ENCODE data around the gene TAF3.
"Not testable (repeated sequence)": the region's sequence is repeated elsewhere in the genome, so short reads cannot be mapped to it uniquely, and the experiment has no call there.

Gene TAF3

DNA sequence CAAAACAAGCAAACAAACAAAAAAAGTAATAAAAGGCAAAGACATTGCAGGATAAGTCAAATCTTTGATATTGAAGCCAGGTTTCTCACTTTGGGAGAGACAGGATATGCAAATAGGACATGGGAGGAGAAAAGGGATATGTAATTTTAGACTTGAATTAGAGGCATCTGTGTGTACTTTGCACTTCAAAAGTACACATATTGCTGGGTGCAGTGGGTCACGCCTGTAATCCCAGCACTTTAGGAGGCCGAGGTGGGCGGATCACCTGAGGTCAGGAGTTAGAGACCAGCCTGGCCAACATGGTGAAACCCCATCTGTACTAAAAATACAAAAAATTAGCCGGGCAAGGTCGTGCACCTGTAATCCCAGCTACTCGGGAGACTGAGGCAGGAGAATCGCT, 6.6 kb upstream of the TAF3 start:
- not testable (repeated sequence) for DNase-seq (ENCODE audit: low spot score)

DNA sequence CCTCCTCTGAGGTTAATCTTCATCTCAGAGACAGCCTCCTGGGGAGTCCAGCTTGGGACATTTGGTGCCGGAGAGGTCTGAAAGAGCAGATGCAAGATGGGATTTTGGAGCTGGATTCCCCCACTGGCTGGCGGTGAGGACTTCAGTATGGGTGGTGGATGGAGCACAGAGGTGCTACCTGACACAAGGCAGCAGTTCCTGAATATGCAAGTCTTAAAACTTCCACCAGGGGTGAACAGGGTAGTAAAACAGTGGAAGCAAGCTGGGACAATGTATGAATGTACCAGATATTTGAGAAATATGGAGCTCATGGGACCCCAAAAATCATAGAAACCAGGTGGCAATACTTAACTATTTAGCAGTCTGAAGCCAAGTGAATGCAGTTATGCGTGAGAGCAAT, 4.8 kb upstream of the TAF3 start:
- no peak for DNase-seq (ENCODE audit: low spot score)

DNA sequence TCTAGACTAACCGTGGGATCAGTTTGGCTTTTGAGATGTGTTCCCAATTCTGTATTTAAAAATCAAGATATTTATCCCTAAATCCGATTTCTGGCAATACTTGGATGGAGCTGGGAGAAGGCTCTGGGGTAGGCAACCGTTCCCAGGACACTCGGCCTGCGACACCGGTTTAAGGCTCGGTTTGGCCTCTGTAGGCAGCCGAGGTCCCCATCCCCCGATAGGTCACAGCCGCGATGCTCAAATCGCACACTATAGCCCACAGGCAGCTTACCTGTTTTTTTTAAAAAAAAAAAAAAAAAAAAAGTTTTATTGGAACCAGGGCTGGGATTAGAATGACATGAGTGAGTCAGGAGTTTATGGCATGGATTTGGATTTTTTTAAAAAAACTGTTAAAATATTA, 729 bp upstream of the TAF3 start:
- DNase-seq (ENCODE audit: low spot score), result peak; percentile 6

DNA sequence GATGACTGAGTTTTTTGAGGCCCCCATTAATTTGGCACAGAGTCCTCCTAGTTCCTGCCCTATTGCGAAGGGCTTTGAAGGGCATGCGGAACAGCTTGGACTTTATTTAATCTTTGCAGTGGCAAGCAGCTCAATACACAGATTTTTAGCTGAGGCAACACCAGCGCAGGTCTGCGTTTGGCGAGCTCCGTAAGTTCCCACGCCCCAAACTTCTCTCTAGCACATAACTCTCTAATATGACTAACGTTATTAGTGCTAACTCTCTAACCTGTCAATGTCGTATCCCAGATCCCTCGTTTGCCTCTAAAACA, 366 bp upstream of the TAF3 start:
- DNase-seq (ENCODE audit: low spot score), result no peak

DNA sequence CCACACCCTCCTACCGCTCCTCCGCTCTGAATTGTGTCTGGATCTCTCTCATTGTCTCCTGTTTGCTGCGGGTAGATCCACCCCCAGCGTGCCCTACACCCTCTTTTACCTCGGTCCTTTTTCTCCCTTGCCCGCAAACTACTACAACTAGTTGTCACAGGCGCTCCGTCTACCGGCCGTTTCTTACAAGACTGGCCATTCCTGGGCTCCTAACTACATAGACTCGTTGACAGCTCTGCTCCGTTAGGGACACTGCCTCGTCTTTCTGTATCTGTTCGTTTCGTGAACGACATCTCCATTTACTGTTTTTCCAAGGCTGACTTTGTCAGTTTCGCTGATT, 786 bp downstream of the TAF3 start:
- DNase-seq (ENCODE audit: low spot score), result peak; percentile 53

DNA sequence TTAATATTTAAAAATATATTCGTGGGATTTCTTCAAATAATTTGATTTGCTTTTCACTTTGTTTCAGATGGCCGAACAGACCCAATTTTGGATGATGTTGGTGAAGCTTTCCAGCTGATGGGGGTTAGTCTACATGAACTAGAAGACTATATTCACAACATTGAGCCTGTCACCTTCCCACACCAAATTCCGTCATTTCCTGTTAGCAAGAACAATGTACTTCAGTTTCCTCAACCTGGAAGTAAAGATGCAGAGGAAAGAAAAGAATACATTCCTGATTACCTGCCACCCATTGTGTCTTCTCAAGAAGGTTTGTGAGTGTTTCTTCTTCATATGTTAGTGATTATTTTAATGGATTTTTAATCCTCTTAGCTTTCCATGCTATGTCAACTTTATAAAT, 5.9 kb downstream of the TAF3 start:
- no peak for DNase-seq (ENCODE audit: low spot score)

DNA sequence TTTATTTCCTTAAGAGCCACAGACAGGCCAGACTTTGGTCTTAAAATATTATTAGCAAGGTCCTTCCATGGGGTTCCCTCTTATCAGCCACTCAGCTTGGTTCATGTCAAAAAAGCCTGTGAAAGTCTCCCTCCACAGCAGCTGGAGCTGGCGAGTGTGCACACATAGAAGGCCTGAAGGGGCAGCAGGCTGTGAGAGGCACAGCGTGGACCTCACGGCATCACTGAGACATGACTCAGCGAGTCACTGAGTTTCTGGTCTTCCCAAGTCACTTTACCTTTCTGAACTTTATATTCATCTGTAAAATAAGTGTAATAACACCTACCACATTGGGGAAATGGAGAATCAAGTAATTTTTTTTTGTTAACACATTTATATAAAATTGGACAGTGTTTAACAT, 8.7 kb downstream of the TAF3 start:
- no peak for DNase-seq (ENCODE audit: low spot score)

DNA sequence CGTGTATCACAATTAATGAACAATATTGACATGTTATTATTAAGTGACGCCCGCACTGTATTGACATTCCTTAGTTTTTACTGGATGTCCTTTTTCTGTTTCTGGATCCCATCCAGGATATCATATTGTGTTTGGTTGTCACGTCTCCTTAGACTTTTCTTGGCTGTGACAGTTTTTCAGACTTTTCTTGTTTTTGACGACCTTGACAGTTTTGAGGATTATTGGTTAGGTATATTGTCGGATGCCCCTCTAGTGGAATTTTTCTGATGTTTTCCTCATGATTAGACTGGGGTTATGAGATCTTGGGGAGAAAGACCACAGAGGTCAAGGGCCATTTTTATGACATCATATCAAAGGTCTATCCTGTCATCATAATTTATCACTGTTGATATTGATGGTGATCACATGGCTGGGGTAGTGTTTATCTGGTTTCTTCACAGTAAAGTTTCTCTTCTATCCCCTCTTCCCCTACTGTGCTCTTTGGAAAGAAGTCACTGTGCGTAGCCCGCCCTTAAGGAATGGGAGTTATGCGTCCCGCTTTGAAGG, 11.1 kb downstream of the TAF3 start:
- DNase-seq (ENCODE audit: low spot score), result no peak

DNA sequence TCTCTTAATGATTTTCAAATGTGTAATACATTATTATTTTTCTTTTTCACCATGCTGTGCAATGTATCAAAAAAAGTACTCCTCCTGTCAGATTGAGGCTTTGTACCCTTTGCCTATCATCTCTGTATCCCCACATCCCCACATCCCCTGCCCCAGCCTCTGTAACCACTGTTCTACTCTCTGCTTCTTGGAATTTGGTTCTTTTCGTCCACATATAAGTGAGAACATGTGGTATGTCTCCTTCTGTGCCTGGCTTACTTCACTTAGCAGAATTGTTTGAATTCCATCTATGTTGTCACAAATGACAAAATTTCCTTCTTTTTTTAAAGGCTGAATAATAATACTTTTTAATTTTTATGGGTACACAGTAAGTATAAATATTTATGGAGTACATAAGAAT, 13.8 kb downstream of the TAF3 start:
- no peak for DNase-seq (ENCODE audit: low spot score)

DNA sequence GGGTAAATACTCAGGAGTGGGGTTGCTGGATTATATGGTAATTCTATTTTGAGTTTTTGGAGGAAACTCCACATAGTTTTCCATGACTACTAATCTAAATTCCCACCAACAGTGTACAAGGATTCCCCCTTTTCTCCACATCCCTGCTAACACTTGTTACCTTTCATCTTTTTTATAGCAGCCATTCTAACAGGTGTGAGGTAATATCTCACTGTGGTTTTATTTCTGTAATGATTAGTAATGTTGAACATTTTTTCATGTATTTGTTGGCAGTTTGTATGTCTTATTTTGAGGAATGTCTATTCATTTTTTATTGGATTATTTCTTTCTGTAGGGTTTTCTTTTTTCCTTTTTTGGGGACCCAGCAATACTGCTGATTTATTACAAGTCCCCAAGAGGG, 14.9 kb downstream of the TAF3 start:
- DNase-seq (ENCODE audit: low spot score), result no peak

DNA sequence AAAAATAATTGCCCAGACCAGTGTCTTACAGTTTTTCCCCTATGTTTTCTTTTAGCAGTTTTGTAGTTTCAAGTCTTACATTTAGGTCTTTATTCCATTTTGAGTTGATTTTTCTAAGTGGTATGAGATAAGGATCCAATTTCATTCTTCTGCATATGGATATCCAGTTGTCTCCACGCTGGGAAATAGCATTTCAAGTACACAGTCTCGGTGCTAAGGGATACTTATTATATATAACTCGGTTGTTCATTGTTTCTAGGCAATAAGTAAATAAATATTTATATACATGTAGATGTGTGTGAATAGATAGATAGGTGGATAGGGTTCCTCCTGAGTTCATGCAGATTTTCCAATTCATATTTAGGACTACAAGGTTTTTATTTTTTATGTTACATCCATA, 16.0 kb downstream of the TAF3 start:
- DNase-seq (ENCODE audit: low spot score), result no peak

DNA sequence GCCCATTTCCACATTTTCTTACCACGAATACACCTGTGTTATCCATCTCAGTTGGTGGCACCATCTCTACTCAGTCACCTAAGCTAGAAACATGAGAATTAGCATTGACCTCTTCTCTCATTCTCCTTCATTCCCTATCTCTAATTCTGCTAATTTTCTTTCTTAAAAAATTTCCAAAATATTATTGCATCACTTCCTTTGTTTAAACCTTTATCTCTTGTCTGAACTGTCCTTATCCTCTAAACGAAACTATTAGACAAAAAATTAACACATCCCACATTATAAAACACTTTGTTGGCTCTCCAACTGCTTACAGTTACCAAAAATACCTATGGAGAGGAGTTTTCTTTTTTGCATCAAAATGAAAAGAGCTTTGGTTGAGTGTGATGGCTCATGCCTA, 18.3 kb downstream of the TAF3 start:
- DNase-seq (ENCODE audit: low spot score), result no peak

DNA sequence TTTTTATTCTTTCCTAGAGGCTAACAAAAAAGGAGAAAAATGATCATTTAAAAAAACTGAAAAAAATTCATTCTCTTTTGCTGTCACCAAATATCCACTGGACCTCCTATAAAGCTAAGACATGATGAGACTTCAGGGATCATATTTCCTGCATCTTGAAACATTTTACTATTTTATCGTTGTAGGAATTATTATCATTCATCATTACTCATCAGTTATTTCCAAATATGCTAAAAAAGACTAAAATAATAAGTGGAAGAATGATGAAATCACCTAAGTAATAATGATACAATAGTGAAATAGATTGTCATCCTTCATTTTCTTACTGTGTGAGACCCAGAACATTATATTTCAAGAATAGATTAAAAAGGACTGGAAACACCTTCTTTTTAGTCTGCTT, 28.3 kb downstream of the TAF3 start:
- DNase-seq (ENCODE audit: low spot score), result no peak

DNA sequence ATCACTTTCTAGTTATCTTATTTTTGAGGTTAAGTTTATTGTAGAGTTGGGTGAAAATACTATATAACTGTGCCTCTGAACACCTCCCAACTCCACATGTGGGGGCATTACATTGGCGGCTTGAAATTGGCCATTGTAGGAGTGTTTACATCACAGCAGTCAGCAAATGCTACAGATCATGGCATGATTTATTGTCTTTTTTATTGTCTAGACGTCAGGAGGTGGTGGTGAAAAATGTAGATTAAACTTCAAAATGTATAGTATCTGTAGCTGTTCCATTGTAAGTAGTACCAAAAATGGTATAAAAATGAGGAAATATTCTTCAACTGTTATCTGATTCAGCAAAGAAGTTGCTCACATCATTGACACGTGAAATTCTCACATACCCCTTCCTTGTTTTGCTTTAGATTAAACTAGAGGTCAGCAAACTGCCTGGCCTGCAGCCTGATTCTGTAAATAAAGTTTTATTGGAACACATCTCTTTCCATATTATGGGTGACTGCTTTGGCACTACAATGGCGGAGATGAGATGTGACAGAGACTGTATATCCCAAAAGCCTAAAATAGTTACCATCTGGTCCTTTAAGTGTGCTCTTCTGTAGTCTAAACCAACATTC, 35.0 kb downstream of the TAF3 start:
- DNase-seq (ENCODE audit: low spot score), result no peak

DNA sequence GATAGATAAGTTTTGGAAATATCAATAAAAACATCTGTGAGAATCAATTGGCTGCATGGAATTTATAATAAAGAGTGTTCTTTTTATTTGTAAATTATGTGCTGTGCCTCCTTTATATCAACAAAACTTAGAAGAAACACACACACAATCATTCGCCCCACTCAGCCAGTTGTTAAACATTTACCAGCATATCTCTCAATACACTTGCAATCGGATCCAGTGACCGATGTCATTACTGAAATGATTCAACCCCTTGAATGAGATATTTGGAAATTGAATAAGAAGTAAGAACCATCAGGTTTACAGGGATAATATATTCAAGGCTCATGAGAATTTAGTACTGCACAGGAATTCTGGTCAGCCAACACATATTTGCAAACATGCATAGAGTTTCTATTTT, 35.6 kb downstream of the TAF3 start:
- DNase-seq (ENCODE audit: low spot score), result no peak

DNA sequence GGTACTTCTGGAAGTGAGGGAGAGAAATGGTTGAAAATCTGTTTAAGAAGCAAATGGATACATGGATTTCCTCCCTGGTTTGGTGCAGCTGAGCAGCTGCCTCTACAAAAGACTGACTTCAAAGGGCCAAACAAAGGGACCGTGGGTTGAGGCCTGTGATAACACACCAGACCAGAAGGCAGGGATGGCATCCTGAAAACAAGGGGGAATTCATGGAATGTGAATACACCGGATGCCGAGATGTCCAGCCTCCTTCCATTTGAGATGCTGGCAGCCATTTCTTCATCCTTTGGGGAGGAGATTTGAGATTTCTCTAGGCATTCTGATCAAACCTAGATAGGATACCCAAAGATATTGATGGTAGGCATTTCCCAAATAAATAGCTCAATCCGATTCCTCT, 36.9 kb downstream of the TAF3 start:
- DNase-seq (ENCODE audit: low spot score), result no peak

DNA sequence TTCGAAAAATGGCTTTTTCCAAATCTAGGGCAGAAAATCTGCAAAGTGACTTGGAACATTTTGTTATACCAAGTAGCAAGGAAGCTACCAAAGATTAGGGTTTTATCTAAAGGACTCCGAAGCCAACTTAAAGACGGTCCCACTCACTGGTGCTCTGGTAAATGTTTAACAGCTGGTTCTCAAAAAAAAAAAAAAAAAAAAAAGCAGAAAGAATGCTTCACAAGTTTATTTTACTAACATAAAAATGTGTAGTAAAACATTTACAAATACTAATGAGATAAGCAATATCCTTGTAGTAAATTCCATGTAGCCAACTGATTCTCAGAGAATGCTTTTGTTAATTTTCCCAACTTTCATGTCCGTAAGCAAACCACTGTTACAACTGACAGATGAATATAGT, 38.4 kb downstream of the TAF3 start:
- no peak for DNase-seq (ENCODE audit: low spot score)

DNA sequence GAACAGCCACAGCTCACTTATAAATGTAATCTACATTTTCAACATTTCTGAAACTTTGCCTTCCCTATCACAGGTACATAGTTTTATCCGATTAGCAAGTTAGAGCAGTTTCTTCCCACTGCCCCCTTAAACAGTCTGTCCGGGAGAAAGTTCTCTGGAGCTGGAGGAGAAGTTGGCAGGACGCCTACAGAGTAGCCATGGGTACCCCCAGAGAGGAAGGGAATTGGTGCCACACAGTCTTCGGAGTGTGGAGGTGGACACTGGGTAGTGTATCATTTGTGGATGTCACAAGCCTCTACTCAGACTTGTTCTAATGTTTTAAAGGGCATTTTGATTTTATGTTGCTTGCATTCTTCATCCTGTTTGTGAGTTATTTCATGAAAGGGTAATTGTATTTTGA, 39.0 kb downstream of the TAF3 start:
- DNase-seq (ENCODE audit: low spot score), result no peak

DNA sequence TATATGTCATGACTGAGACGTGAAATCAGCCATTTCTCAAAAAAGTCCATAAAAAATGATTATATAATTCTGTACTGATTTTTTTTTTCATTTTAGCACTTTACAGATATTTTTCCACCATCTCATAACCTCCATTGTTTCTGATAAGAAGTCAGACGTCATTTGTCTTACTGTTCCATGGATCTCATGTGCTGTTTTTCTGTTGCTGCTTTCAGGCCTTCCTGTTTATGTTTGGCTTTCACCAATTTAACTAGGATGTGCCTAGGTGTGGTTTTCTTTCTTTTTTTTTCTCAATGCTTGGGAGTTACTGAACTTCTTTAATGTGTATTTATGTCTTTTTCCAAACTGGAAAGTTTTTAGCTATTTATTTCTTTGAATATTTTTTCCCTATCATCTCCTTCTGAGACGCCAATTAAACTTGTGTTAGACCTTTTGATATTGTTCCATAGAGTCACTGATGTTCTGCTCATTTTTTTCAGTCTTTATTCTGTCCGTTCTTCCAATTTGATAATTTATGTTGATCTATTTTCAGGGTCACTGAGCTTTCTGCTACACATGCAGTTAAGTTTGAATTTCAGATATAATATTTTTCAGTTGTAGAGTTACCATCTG, 43.3 kb downstream of the TAF3 start:
- DNase-seq (ENCODE audit: low spot score), result no peak

DNA sequence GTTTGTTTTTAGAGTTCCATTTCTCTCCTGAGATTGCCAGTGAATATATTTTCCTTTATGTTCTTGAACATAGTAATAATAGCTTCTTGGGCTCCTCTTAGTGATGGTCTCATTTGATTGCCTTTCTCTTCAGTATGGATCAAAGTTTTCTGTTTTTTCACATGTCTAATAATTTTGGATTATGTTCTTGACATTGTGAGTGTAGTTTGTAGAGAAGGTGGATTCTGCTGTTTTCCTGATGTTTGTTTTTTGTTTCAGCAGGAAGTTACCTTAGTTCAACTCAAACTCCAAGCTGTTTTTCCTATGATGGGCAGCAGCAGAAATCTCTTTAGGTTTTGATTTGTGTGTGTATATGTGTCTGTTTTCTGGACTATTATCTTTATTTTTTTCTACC, 43.8 kb downstream of the TAF3 start:
- DNase-seq (ENCODE audit: low spot score), result no peak

DNA sequence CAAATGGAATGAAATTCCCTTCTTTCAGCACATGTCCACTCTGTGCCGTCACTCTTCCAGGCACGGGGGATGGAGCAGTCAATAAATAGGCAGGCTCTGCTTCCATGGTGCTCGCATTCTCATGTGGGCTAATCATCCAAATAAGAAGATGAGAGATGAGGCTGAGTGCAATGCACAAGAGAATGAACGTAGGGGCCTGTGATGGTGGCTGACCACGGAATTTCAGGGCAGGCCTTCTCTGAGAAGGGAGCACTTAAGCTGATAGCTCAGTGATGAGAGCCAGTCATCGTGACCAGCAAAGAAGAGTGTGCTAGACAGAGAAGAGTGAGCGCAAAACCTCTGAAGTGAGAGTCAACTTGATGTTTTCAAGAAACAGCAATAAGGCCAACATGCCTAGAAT, 47.9 kb downstream of the TAF3 start:
- no peak for DNase-seq (ENCODE audit: low spot score)

DNA sequence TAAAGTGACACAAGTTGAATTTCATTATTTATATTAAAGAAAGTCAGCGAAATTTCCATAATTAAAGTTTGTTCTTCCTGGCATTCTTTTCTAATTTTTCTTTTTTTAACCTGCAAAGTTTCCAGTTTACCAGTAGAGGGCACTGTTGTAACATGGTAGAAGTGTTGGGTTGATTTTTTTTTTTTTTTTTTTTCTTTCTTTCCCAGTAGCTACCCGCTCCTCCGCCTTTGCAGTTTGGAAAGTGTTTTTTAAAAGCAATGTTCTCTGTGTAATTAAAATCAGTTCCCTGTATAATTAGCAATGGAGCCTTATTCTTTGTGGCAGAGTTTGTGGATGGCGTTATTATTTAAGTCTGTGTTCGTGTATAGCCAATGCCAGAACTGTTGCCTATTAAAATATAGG, 53.7 kb downstream of the TAF3 start:
- peak; percentile 59 for DNase-seq (ENCODE audit: low spot score)

DNA sequence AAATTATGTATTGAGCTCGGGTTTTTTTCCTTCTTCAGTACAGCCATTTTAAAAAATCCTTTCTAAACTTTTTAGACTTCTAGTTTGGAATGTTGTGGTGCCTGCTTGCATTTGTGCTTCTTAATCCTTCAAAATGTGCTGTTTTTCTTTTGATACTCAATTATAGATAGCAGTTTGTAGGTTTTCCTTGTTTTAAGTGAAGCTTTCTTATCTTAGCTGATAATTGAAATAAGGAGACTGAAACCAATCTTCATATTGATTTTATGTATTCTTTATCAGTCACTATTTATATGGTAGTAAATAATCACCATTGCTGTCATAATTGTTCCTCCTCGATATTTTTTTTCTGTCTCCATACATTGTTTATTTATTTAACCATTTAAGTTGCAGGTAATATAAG, 56.6 kb downstream of the TAF3 start:
- no peak for DNase-seq (ENCODE audit: low spot score)

DNA sequence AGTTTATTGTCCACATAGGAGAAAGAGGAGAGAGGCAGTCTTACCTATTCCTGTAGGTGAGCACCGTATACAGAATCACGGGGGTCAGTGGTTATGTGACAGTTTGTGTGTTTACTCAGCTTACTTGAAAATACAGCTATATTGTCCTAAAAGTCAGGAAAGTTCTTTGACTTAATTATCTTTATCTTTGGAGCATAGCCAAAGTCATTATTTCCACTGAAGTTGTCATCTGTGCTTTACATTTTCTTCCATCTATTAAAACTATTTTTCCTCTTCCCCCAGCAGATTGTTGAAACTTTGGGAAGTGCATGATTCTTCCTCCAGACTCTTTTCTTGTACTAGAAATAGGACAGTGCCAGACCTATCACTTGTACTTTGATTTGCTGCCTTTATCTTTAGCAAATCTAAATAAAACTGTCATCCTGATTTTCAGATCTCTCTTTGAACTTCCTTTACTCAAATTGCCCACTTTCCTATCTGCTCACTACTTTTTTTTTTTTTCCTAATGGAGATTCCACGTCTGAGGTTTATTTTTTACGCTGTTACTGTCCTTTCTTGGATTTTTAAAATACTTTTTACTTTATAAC, 58.3 kb downstream of the TAF3 start:
- DNase-seq (ENCODE audit: low spot score), result no peak

All from LoVo (cell line).